ENCODE data around the gene ACTR3.

The ACTR3 gene

DNA sequence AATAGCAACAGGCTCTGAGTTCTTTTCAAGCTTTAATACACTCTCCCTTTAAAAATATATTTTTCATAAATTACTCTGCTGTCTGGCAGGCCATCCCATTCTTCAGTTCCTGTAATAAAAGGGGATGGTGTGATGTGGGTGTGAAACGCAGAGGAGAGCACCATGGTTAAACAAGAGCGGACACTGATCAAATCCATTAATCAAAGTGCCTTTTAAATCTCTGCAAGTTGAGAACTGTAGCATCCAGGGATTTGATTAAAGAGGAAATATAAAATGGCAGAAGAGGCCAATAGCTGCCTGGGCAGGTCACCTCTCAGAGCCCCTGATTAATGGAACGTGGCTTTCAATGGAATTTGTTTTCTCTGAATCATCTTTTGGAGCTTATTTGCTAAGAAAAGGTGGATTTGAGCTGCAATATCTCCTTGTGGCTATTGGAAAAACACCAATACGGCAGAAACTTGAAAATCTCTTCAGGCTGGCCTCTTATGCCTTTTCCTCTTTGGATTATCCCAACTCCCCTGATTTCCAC, 96.9 kb downstream of the ACTR3 start:
- FAIRE-seq (no peak), DNase-seq (ENCODE audit: insufficient read length, low spot score) (no peak)

GRCh38 chr2:113992090-113992489, 102.2 kb downstream of the ACTR3 start:
- FAIRE-seq: no peak

GRCh38 chr2:113996671-113997594, 107.0 kb downstream of the ACTR3 start:
- DNase-seq (ENCODE audit: insufficient read length, low spot score) (no peak), FAIRE-seq (no peak)

More at GRCh38 chr2:113992090-113992489, 102.2 kb downstream of the ACTR3 start:
- DNase-seq (ENCODE audit: insufficient read length, low spot score): no peak

DNA sequence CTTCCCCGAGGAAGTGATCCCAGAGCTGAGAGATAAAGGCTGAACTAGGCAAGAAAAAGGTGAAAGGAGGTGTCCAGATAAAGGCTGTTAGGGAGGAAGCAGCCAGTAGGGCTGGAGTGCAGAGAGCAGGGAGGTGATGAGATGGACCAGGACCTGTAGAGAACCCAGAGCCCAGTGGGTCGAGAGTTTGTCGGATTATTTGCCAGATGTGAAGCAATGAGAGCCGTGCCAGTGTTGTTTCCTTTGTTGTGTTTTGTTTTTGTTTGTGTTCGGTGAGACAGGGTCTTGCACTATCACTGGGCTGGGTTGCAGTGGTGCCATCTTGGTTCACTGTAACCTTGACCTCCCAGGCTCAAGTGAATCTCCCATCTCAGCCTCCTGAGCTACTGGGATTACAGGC, 111.3 kb downstream of the ACTR3 start:
- DNase-seq (ENCODE audit: insufficient read length, low spot score): no peak
- no peak for FAIRE-seq

DNA sequence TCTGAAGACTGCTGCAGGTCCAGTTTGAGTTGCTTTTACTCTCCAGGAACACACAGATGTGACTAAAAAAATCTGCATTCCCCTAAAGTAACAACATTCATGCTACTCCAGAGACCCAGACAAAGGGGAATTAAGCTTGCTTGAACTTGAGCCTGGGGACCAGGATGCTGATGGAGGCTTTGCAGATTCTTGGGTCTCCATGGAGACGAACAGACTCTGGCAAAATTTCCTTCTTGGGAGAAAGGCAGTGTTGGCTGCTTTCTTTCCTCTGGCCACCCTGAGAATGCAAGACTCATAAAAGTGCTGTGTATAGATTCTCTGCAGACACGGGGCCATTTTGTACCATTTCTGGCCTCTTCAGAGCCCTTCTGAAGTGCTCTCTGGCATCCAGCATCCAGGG, 112.0 kb downstream of the ACTR3 start:
- DNase-seq (ENCODE audit: insufficient read length, low spot score): no peak
- FAIRE-seq: no peak

- no peak for DNase-seq (ENCODE audit: insufficient read length, low spot score)
- FAIRE-seq: no peak
These were observed 115.4 kb downstream of the ACTR3 start for GRCh38 chr2:114005110-114005783.

DNA sequence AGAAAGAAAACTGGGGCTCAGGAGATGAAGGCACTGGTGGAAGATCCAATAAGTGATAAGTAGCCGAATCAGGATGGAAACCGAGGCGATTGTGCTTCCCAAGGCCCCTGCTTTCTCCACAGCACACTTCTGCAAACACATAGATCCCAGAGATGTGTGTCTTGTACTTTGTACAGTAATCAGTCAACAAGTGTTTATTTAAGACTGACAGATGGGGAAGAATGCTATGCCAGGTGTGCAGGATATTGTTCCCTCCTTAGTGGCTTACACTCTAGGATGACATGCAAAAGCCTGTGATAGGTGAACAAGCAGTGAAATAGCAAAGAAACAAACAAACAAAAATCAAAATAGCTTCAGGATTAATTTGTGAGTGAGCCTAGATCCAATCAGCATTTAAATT, 116.6 kb downstream of the ACTR3 start:
- DNase-seq (ENCODE audit: insufficient read length, low spot score) (no peak), FAIRE-seq (no peak)

DNA sequence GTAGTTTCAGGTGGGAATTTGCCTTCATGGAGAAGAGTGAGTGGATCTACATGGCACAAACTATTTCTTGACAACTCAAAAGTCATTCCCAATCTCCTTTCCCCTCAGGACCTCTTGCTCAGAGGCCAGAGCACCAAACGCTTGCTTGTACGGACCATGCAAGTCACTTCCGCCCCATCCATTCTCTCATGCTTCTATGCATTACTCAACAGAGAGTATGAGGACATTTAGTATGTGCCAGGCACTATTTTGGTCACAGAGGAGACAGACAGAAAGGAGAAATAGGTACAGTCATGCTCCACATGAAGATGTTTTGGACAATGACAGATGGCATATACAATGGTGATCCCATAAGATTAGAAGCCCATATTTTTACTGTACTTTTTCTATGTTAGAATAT, 117.5 kb downstream of the ACTR3 start:
- no peak for FAIRE-seq

DNA sequence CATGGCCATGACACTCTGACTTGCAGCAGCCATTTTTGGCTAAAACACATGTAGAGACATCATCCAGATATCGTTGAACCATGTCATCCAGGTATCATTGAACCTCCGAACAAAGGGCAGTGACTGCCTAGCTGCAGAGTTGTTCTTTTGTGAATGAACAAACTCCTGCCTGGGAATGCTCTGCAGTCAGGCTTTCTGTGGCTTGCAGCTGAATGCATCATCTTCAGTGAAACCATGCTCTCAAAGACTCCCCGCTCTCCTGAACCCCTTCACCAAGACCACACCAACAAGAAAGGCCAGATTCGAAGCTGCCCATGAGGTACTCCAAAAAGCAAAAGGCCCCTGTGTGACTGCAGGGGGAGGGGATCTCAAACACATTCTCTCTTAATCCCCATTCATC, 118.8 kb downstream of the ACTR3 start:
- DNase-seq (ENCODE audit: insufficient read length, low spot score) (no peak), FAIRE-seq (no peak)

More for the DNA sequence above, 117.5 kb downstream of the ACTR3 start:
- no peak for DNase-seq (ENCODE audit: insufficient read length, low spot score)

GRCh38 chr2:114009205-114009944, 119.5 kb downstream of the ACTR3 start:
- no peak for FAIRE-seq
- DNase-seq (ENCODE audit: insufficient read length, low spot score): no peak

GRCh38 chr2:114010001-114010400, 120.1 kb downstream of the ACTR3 start:
- no peak for FAIRE-seq

DNA sequence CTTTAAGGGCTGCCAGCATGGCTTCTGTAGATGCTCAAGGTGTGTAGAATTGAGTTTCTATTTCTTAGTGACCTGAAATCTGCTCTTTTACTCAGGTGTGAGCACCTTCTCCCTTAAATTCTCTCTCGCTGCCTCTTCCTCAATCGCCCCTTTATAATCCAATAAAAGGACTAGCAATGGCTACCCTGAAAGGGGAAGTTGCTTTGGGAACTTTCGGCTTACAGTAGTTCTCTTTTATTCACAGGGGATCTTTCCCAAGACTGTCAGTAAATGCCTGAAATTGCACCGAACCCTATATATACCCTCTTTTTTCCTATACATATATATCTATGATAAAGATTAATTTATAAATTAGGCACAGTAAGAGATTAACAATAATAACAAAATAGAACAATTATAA, 121.8 kb downstream of the ACTR3 start:
- no peak for FAIRE-seq
- DNase-seq (ENCODE audit: insufficient read length, low spot score): no peak

More at GRCh38 chr2:114010001-114010400, 120.1 kb downstream of the ACTR3 start:
- DNase-seq (ENCODE audit: insufficient read length, low spot score): no peak

Measured in GM19239 (cell line).